AG10803 (cell line): Measurements from ENCODE around the gene OGFOD3.

Experiments
- DNase-seq: peaks from one replicate; pipeline ENCODE4 v3.0.0; 2010; ENCODE audit warnings: low read depth
- H3K4me3 ChIP-seq: 2 replicates; pipeline ENCODE4 v1.5.1; 2011; ENCODE audit warnings: mild to moderate bottlenecking, low read length, control low read depth
- CTCF ChIP-seq: conservative IDR thresholded peaks from 2 replicates; pipeline ENCODE4 v1.5.1; 2011; ENCODE audit warnings: mild to moderate bottlenecking, low read length, control low read depth, inconsistent platforms

OGFOD3 gene

DNA sequence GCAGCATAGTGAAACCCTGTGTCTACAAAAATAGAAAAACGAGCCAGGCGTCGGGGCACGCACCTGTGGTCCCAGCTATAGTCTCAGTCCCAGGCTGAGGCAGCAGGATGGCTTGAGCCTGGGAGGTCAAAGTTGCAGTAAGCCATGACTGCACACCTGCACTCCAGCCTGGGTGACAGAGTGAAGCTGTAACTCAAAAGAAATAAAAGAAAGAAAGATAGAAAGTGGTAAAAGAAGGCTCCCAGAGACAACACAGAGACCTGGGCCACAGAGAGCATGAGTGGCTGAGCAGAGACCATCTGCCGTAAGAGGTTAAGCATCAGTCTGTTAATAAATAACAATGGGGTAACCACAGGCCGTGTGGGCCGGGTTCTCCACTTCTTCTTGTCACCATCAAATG is 15.5 kb downstream of the OGFOD3 start:
- DNase-seq = no peak
- no peak overlapping the region for H3K4me3 ChIP-seq
- no peak for TF ChIP-seq CTCF

GRCh38 chr17:82400830-82401229 is 17.6 kb downstream of the OGFOD3 start:
- DNase-seq = peak; percentile 55
- no peak for TF ChIP-seq CTCF
- no peak overlapping the region for H3K4me3 ChIP-seq

GRCh38 chr17:82400206-82400605 is 18.2 kb downstream of the OGFOD3 start:
- no peak for TF ChIP-seq CTCF
- peak; percentile 53 for DNase-seq
- no peak overlapping the region for H3K4me3 ChIP-seq

DNA sequence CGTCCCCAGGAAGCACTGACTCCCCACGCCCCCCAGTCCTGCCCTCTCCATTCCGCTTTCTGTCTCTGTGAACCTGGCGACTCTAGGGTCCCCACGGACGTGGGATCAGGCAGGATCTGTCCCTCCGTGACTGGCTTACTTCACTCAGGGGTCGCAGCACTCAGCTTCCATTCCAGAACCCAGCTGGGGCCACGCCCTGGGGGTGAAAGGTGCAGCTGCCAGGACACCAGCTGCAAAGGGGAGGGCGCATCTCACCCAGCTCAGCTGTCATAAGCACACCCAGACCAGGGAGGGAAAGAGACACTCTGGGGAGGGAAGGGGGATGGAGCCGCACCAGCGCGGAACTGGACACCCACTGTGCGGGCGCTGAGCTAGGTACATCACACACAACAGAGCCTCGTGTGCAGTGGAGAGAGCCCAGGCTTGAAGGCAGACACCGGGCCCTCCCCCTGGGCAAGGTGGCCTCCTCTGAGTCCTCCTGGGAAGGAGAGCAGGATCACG is 18.7 kb downstream of the OGFOD3 start:
- H3K4me3 ChIP-seq = peak overlapping the region; percentile 22
- no peak for TF ChIP-seq CTCF
- peak; percentile 19 for DNase-seq

DNA sequence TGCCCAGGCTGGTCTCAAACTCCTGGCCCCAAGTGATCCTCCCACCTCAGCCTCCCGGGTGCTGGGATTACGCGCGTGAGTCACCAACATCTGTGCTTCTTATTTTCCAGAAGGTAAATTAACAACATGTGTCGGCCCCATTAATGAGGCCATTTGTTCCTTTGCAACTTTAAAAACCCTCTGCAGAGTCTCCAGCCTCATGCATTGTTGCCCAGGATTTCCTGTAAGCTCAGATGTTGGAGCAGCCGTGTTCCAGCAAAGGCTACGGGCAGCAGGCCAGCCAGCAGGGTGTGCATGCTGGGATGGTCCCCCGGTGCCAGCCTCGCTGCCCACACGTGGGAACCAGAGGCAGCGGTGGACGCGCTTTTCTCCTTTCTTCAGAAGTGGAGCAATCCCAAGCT is 19.3 kb downstream of the OGFOD3 start:
- TF ChIP-seq CTCF = no peak
- DNase-seq = peak; percentile 99
- H3K4me3 ChIP-seq = no peak overlapping the region

- no peak for DNase-seq
- peak overlapping the region; percentile 44 for H3K4me3 ChIP-seq
- TF ChIP-seq CTCF = no peak
Measured at GRCh38 chr17:82397449-82398335, 20.7 kb downstream of the OGFOD3 start.
